Motor neuron (in vitro differentiated cells): Measurements from ENCODE around the gene RPL41. TPM values are rescaled to one million over a fixed set of nuclear protein-coding genes. Genes with fewer than 3 reads are reported as not detected.

Experiments
- ATAC-seq, 8 experiments: fragments of 200-7000 bp; cut with Tn5 transposase; replicated peaks in 6 of 8; 2 replicates each; pipeline ENCODE4 v1.8.0; 2021; ENCODE audit warnings: mild to moderate bottlenecking in 8 of 8, moderate library complexity in 8 of 8
- H3K27ac ChIP-seq, 2 donors: fragments of 250-450 bp; sonication (Bioruptor Pico); 2 replicates each; pipeline ENCODE4 v1.9.0; 2021; ENCODE audit warnings: antibody characterized with exemption in 2 of 2, mild to moderate bottlenecking in 2 of 2, moderate library complexity in 1 of 2
- H3K4me1 ChIP-seq, 2 donors: fragments of 250-450 bp; sonication (Bioruptor Pico); replicated peaks in 1 of 2; 2 replicates each; pipeline ENCODE4 v1.6.1; 2021; ENCODE audit warnings: antibody characterized with exemption in 2 of 2, mild to moderate bottlenecking in 2 of 2, moderate library complexity in 1 of 2
- H3K4me3 ChIP-seq, 5 donors: fragments of 250-450 bp; sonication (Bioruptor Pico); 2 replicates each; pipeline ENCODE4 v1.9.0; 2021; ENCODE audit warnings: antibody characterized with exemption in 5 of 5, mild to moderate bottlenecking in 5 of 5, moderate library complexity in 4 of 5
- WGBS, 10 experiments: fragments of 450-650 bp; shearing (Covaris generic); methylation state at CpG; one replicate each; pipeline ENCODE4 v1.0.0; 2022; 5-methylcytosine and 5-hydroxymethylcytosine counted together
- in situ Hi-C, 9 experiments: fragments of 400-800 bp; cut with MboI; loops; one replicate each; pipeline ENCODE4 v1.15.0; 2021; ENCODE audit warnings: low sequenced_read_pairs in 9 of 9, low pct_unique_long_range_greater_than_20kb in 2 of 9; ENCODE audit not compliant: unreplicated experiment in 9 of 9
- total RNA-seq, 8 experiments: library from RNA; unstranded; fragments of 300-600 nt; gene quantifications; 2 replicates each; pipeline versions ENCODE4 v1.2.3 to v1.2.4, GENCODE V29; 2022

The RPL41 gene
- total RNA-seq, 8 experiments from 2014 or later = 2,948 to 7,132 (median 5,415) TPM

GRCh38 chr12:56137853-56138571, 21.6 kb downstream of the RPL41 start:
- WGBS, 10 experiments = 83 to 100% (median 100%) methylated on average over 1 to 7 of the region's 14 CpGs; no CpG with 5 or more reads in 2 of the 10 experiments
- Histone ChIP-seq H3K27ac (no peak overlapping the region), H3K4me3 (no peak overlapping the region), H3K4me1 (no peaks in the 10 kb centered on the region)
- no peak for ATAC-seq
- in situ Hi-C loops = no loop called here

DNA sequence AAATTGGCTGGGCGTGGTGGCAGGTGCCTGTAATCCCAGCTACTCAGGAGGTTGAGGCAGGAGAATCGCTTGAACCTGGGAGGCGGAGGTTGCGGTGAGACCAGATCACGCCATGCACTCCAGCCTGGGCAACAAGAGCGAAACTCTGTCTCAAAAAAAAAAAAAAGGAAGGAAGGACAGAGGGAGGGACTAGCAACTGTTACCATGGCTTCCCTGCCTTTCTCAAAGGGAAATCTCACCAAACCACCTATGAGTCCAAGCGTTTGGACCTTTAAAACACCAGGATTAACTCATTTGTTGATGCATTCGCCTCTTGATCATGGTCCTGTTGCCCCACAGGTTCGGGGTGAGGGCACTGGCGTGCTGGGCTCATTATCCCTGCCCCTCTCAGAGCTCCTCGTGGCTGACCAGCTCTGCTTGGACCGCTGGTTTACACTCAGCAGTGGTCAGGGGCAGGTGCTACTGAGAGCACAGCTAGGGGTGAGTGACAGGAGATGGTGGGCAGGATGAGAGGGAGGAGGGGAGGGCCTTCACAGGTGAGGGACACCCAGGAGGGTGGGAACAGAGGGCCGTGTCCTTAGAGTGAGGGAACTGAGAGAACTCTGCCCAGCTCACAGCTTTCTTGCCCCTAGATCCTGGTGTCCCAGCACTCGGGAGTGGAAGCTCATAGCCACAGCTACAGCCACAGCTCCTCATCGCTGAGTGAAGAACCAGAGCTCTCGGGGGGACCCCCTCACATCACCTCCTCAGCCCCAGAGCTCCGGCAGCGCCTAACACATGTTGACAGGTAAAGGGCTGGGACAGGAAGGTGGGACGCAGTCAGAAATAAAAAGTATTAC, 25.7 kb downstream of the RPL41 start:
- ATAC-seq = no peak
- in situ Hi-C loops = no loop called here
- no peak overlapping the region for H3K4me3 ChIP-seq
- WGBS, 10 experiments = 60 to 100% (median 100%) methylated on average over 1 to 9 of the region's 19 CpGs; no CpG with 5 or more reads in 1 of the 10 experiments
- H3K4me1 ChIP-seq = no peaks in the 10 kb centered on the region
- H3K27ac ChIP-seq = no peak overlapping the region

DNA sequence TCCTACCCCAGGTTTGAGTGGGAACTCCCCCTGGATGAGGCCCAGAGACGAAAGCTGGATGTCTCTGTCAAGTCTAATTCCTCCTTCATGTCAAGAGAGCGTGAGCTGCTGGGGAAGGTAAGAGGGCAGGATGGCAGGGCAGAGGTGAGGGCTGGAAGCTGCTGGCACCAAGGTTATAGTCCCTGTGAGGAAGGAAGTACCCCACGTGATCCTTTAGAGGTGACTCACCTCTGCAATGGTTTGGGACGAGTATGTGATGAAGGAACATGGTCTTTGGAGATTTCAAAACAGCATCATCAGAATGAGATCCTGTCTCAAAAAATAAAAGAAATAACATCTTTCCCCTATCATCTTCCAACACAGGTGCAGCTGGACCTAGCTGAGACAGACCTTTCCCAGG, 26.8 kb downstream of the RPL41 start:
- 80 to 100% (median 90%) methylated on average over 1 to 4 of the region's 4 CpGs; no CpG with 5 or more reads in 5 of the 10 experiments for WGBS, 10 experiments
- H3K27ac ChIP-seq = no peak overlapping the region

GRCh38 chr12:56143870-56144269, 27.4 kb downstream of the RPL41 start:
- Histone ChIP-seq H3K4me3 (no peak overlapping the region), H3K4me1 (no peaks in the 10 kb centered on the region), H3K27ac (no peak overlapping the region)
- ATAC-seq = no peak
- in situ Hi-C loops = no loop called here
- WGBS, 10 experiments = 80 to 100% (median 94%) methylated on average over 1 to 6 of the region's 8 CpGs; no CpG with 5 or more reads in 3 of the 10 experiments

More for the DNA sequence above, 26.8 kb downstream of the RPL41 start:
- no peak overlapping the region for H3K4me3 ChIP-seq
- no peak for ATAC-seq
- no peaks in the 10 kb centered on the region for H3K4me1 ChIP-seq
- in situ Hi-C loops = no loop called here

GRCh38 chr12:56145217-56145616, 28.8 kb downstream of the RPL41 start:
- H3K27ac ChIP-seq = no peak overlapping the region
- no peak overlapping the region for H3K4me3 ChIP-seq
- 70 to 100% (median 93%) methylated on average over 1 to 3 of the region's 3 CpGs; no CpG with 5 or more reads in 2 of the 10 experiments for WGBS, 10 experiments
- in situ Hi-C loops = no loop called here
- no peaks in the 10 kb centered on the region for H3K4me1 ChIP-seq
- no peak for ATAC-seq

GRCh38 chr12:56146492-56147460, 30.3 kb downstream of the RPL41 start:
- peak in 2 of 8 experiments; percentile 8 to 37 for ATAC-seq
- no peak overlapping the region for H3K27ac ChIP-seq
- peaks cover 3 to 7% of the 10 kb centered on the region in 2 donors for H3K4me1 ChIP-seq
- 58 to 100% (median 90%) methylated on average over 3 to 12 of the region's 13 CpGs for WGBS, 10 experiments
- in situ Hi-C loops = no loop called here
- no peak overlapping the region for H3K4me3 ChIP-seq

- no peak for ATAC-seq
- Histone ChIP-seq H3K4me3 (no peak overlapping the region), H3K4me1 (peaks cover 11 to 15% of the 10 kb centered on the region in 2 donors), H3K27ac (no peak overlapping the region)
- in situ Hi-C loops = loop anchor here in 1 of 9 experiments (25.0 kb wide), 1 partner anchor 112 kb away; the partner anchor contains the start of genes ANKRD52 and COQ10A
- WGBS, 10 experiments = 67 to 100% (median 88%) methylated on average over 1 to 3 of the region's 3 CpGs; no CpG with 5 or more reads in 1 of the 10 experiments
Observed at GRCh38 chr12:56150563-56150962, 34.1 kb downstream of the RPL41 start.

DNA sequence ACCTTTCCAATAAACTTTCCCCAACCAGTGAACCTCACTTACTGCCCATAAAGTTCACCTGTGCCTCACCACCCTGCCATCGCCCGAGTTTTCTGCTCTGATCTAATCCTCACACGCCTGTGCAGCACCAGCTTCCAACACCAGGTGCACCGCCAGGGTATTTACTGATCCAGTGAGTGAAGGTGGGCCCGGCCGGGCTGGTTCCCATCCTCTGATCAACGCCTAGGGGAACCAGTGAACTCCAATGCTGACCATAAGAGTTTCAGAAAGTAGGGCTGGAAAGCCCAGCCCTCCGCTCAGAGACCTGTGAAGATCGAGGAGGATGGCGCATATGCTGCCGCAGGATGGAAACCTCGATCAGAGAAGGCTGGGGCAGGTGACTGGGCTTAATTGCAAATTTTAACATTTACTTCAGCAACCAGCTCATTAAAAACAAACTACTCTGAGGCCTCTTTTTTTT, 35.3 kb downstream of the RPL41 start:
- Histone ChIP-seq H3K27ac (peak overlapping the region; percentile 88 to 90), H3K4me1 (peaks cover 11 to 15% of the 10 kb centered on the region in 2 donors), H3K4me3 (peak overlapping the region; percentile 55 to 95 (median 70))
- in situ Hi-C loops = loop anchor here in 1 of 9 experiments (25.0 kb wide), 1 partner anchor 111 kb away; the partner anchor contains the start of genes ANKRD52 and COQ10A
- 0 to 20% (median 12%) methylated on average over 1 to 11 of the region's 12 CpGs; no CpG with 5 or more reads in 4 of the 10 experiments for WGBS, 10 experiments
- peak; percentile 31 to 58 (median 42) for ATAC-seq

- in situ Hi-C loops = loop anchor here in 1 of 9 experiments (25.0 kb wide), 1 partner anchor 110 kb away; the partner anchor contains the start of genes ANKRD52 and COQ10A
Observed at GRCh38 chr12:56152132-56152755, 35.8 kb downstream of the RPL41 start, which contains the start of gene MYL6B. Gene MYL6B (plus strand): TSS chr12:56152587. CDS start chr12:56153919, 1,332 bp downstream.

GRCh38 chr12:56152756-56153677, 36.6 kb downstream of the RPL41 start:
- Histone ChIP-seq H3K4me1 (peaks cover 16 to 20% of the 10 kb centered on the region in 2 donors), H3K4me3 (peak overlapping the region; percentile 55 to 95 (median 70)), H3K27ac (peak overlapping the region; percentile 88 to 90)
- in situ Hi-C loops = loop anchor here in 1 of 9 experiments (25.0 kb wide), 1 partner anchor 109 kb away; the partner anchor contains the start of genes ANKRD52 and COQ10A
- 0 to 10% (median 0%) methylated on average over 2 to 3 of the region's 8 CpGs; no CpG with 5 or more reads in 5 of the 10 experiments for WGBS, 10 experiments
- ATAC-seq = peak; percentile 3 to 16 (median 9)

More at GRCh38 chr12:56152132-56152755, 35.8 kb downstream of the RPL41 start, which contains the start of gene MYL6B:
- Histone ChIP-seq H3K27ac (peak within 1 kb of the TSS; percentile 88 to 90), H3K4me1 (peaks cover 15 to 20% of the 10 kb centered on the region in 2 donors), H3K4me3 (peak within 1 kb of the TSS; percentile 55 to 95 (median 70))
- 2% methylated on average over 9 to 14 of the region's 37 CpGs; no CpG with 5 or more reads in 8 of the 10 experiments for WGBS, 10 experiments
- peak; percentile 88 to 94 (median 92) for ATAC-seq
